ENCODE measurements around the gene ENO2.
"Not testable (repeated sequence)": the region's sequence is repeated elsewhere in the genome, so short reads cannot be mapped to it uniquely, and the experiment has no call there.

ENO2 gene

GRCh38 chr12:6886206-6886999, 28.0 kb upstream of the ENO2 start:
- not testable (repeated sequence) for DNase-seq (ENCODE audit: low spot score)

GRCh38 chr12:6887460-6887859, 26.9 kb upstream of the ENO2 start:
- DNase-seq (ENCODE audit: low spot score) = no peak

DNA sequence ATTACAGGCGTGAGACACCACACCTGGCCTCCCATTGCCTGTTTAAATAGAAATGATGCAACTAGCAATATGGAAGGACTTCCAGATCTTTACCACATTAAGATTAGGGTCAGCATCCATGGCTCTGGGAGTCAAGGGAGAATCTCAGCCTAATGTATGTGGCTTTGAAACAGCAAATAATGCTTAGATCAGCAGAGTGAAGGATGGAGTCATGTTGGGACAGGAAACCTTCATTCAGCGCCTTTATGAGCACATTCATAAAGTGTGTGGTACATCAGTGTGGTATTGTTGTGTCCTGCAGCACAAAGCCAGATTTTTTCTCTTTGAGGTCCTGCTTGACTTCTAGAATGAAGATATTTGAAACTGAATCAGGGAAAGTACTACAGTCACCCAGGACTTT, 26.0 kb upstream of the ENO2 start:
- DNase-seq (ENCODE audit: low spot score) = no peak

DNA sequence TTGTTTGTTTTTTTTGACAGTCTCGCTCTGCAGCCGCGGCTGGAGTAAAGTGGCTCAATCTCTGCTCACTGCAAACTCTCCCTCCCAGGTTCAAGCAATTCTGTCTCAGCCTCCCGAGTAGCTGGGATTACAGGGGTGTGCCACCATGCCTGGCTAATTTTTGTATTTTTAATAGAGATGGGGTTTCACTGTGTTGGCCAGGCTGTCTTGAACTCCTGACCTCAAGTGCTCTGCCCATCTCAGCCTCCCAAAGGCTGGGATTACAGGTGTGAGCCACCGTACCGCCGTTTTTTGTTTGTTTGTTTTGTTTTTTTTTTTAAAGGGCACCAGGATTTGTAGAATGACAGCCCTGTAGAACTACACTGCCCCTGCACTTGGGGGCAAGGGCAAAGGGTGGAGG, 25.6 kb upstream of the ENO2 start:
- not testable (repeated sequence) for DNase-seq (ENCODE audit: low spot score)

DNA sequence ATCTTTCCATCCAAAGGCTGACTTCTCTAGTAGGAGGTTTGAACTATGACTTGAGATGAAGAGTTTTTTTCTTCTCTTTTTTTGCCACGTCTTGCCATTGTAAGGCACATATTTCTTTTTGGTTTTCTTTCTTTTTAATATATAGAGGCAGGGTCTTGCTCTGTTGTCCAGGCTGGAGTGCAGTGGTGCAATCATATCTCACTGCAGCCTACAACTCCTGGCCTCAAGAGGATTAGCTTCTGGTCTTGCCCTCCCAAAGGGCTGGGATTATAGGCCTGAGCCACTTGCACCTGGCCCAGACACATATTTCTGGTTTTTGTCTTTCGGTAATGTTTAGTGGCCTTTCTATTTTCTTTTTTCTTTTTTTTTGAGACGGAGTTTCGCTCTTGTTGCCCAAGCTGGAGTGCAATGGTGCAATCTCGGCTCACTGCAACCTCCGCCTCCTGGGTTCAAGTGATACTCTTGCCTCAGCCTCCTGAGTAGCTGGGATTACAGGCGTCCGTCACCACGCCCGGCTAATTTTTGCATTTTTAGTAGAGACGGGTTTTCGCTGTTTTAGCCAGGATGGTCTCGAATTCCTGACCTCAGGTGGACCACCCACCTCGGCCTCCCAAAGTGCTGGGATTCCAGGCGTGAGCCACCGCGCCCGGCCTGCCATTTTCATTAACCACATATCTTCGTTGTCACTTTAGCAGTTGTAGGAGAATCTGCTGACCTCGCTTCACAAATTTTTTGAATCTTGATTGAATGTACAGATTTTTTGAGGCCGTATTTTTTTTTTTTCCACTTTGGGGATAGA, 24.4 kb upstream of the ENO2 start:
- not testable (repeated sequence) for DNase-seq (ENCODE audit: low spot score)

GRCh38 chr12:6890789-6891645, 23.4 kb upstream of the ENO2 start:
- DNase-seq (ENCODE audit: low spot score) = peak; percentile 85

- DNase-seq (ENCODE audit: low spot score) = no peak
These were observed 22.8 kb upstream of the ENO2 start for GRCh38 chr12:6891646-6892001.

DNA sequence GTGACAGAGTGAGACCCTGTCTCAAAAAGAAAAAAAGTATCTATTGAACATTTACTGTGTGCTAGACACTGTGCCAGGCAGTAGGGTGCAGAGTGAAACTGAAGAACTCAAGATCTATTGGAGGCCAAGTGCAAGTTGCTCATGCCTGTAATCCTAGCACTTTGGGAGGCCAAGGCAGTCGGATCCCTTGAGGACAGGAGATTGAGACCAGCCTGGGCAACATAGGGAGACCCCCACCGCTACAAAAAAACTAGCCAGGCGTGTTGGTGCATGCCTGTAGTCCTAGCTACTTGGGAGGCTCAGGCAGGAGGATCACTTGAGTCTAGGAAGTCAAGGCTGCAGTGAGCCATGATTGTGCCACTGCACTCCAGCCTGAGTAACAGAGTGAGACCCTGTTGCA, 21.7 kb upstream of the ENO2 start:
- DNase-seq (ENCODE audit: low spot score) = not testable (repeated sequence)

GRCh38 chr12:6894321-6894720, 20.1 kb upstream of the ENO2 start:
- no peak for DNase-seq (ENCODE audit: low spot score)

DNA sequence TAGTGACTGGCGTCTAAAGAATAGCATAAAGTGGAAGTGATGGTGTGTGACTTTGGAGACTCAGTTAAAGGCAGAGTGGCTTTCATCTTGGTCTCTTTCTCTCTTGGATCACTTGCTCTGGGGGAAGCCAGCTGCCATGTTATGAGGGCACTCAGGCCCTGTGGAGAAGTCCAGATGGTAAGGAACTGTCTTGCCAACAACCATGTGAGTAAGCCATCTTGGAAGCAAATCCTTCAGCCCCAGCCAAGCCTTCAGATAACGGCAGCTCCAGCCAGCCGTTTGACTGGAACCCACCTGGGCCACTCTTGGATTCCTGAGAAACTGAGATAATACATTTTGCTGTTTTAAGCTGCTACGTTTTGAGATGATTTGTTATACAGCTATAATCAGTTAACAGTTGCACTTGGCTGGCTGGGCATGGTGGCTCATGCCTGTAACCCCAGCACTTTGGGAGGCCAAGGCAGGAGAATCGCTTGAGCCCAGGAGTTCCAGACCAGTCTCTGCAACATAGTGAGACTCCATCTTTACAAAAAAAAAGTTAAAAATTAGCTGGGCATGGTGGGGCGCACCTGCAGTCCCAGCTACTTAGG, 17.4 kb upstream of the ENO2 start:
- DNase-seq (ENCODE audit: low spot score) = no peak

DNA sequence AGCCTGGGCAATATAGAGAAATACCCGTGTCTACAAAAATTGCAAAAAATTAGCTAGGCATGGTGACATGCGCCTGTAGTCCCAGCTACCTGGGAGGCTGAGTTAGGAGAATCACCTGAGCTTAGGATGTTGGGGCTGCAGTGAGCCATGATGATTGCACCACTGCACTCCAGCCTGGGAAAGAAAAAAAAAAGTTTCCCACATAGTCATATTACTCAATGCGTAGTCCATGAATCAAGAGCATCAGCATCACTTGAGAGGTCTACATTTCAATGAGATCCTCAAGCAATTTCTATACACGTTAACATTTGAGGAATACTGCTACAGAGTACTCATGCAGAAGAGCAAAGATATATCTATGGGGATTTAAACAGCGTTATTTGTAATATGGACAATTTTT, 15.0 kb upstream of the ENO2 start:
- no peak for DNase-seq (ENCODE audit: low spot score)

GRCh38 chr12:6899837-6900519, 14.4 kb upstream of the ENO2 start:
- DNase-seq (ENCODE audit: low spot score) = no peak

DNA sequence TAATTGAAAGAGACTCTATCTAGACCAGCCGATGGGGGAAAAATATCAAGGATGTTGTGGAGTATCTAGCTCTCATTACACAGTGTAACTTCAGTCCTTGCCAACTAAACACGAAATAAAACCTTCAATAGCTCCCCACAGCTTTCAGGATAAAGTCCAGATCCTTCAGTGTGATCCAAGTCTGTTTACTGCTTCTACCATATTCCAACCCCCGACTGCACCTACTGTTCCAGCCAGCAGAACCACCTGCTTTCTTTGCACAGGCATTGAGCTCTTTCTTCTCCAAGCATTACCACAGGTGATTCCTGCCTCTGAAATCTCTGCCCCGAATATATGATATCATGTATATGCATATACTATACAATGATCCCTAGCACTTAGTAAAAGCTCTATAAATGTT, 11.9 kb upstream of the ENO2 start:
- DNase-seq (ENCODE audit: low spot score) = no peak

GRCh38 chr12:6903722-6904121, 10.7 kb upstream of the ENO2 start:
- no peak for DNase-seq (ENCODE audit: low spot score)

DNA sequence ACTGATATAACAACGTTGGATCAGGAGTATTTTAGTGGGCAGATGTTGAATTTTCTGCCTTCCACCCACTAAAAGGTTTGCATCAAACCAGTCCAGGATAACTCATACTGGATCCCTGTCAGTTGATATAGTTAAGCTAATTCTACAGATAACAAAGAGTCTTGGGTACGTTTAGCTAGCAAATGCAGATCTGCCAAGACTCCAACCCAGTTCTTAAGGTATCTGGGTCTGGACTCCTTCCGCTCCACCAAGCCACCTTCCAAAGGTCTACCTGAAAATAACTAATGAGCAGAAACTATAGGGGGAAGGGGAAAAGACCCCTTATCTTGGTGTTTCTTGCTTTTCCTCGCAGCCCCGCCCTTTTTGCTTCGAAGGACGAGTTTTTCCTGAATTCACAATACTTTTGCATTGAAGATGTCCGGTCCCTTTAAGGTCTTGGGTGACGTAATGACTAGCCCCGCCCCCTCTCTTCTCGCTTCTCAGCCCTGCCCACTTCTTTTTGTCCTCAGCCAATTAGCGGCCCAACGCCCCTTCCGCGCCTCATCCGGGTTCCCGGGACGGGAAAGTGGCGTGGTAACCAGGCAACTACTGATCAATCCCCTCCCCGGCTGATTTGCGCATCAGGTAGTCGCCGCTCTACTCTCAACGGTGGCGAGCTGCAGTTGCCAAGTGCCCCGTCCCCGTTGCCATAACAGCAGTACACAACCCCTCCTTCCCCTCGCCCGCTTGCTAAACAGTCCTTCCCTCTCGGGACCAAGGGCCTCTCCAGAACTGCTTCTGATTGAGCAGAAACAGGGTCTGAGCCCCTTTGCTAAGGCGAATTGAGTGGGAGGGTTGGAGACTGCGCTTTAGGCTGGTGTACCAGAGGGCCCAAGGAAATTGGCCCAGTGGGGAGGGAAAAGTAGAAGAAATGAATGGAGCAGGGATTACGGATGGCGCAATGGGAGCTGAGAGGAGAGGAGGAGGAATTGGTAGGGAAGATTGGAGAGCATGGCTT, 9.8 kb upstream of the ENO2 start, which contains the start of gene LRRC23:
Gene LRRC23 (plus strand): TSS at position 543 of the 997 bp plus-strand sequence. CDS start 812 bp downstream, outside the sequence.
- DNase-seq (ENCODE audit: low spot score) = peak; percentile 82

DNA sequence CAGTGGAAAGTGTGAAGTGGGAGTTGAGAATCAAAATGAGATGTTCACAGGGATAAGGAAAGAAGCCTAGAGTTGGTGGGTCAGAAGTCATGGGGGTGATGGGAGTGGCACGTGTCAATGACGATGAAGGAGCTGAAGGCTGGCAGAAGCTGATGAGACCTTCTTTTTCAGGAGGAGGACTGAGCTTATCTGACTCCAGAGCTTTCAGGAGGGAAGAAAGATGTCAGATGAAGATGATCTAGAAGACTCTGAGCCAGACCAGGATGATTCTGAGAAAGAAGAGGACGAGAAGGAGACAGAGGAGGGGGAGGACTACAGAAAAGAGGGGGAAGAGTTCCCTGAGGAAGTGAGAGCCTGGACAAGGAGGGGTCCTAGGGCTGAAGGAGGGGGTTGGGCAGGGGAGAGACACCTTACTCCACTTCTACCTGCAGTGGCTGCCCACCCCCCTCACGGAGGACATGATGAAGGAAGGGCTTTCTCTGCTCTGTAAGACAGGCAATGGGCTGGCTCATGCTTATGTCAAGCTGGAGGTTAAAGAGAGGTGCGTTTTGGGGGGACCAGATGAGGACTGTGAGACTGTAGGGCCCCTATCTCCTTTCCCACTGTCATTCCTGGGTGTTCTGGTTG, 8.9 kb upstream of the ENO2 start:
- DNase-seq (ENCODE audit: low spot score) = no peak

DNA sequence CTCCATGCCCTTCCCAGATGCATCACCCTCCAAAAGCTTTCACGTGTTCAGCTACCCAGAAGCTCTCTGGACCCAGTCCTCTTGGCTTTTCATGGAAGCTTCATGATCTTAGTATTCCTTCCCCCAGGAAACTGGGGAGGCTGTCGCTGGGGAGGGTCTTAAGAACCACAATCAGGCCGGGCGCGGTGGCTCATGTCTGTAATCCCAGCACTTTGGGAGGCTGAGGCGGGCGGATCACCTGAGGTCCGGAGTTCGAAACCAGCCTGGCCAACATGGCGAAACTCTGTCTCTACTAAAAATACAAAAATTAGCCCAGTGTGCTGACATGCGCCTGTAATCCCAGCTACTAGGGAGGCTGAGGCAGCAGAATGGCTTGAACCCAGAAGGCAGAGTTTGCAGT, 6.2 kb upstream of the ENO2 start:
- not testable (repeated sequence) for DNase-seq (ENCODE audit: low spot score)

DNA sequence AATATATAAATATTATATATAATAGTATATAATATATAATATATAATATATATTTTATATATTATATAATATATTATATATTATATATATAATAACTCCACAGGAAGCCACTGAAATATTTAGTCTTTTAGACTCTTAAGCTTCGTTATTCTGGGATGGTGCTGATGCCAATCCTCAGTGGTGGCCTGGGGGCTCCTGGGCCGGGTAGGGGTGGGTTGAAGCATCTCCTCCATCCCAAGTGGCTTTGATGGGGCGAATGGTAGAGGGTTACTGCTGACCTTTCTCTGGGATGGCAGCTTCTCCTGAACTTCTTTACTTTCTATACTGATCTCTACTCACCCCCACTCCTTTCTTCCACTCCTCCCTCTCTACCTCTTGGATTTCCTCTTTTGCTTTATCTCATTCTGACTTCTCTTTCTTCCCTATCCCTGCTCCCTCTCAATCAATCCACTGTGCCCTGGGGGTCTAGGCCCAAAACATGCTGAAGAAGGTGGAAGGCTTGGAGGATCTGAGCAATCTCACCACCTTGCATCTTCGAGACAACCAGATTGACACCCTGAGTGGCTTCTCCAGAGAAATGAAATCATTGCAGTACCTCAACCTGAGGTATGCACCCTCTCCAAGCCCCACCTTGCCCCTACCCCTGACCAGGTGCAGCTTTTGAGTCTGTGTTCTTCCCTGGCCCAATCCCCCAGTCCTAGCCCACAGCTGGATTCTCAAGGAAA, 4.8 kb upstream of the ENO2 start:
- no peak for DNase-seq (ENCODE audit: low spot score)

Measured in HuH-7 (cell line).